Panc1 (cell line): ENCODE results near the gene ELMO1. TPM values are rescaled to one million over a fixed set of nuclear protein-coding genes. Genes with fewer than 3 reads are reported as not detected.

ENCODE experiments used
- ATAC-seq: fragments of 200-7000 bp; cut with Tn5 transposase; 2 replicates; pipeline ENCODE4 v1.9.1; 2020; ENCODE audit warnings: mild to moderate bottlenecking, moderate library complexity
- BruUV-seq: library from RNA; stranded (reverse); fragments of 400-500 nt; replicated peaks from 2 replicates; lab custom pipeline; 2021; lab: Mats Ljungman, UMichigan
- CTCF ChIA-PET: fragments of 300-600 bp; sonication (Branson Sonifier 250); formaldehyde crosslinking; loops from one replicate; lab custom pipeline; 2022; ENCODE audit warnings: antibody characterized with exemption; lab: Charles Lee
- POLR2A ChIA-PET: fragments of 300-600 bp; sonication (Branson Sonifier 250); formaldehyde crosslinking; loops from one replicate; lab custom pipeline; 2022; ENCODE audit warnings: antibody characterized with exemption; lab: Charles Lee
- DNase-seq: peaks from one replicate; pipeline ENCODE4 v3.0.0-alpha.2; 2010; ENCODE audit warnings: low read depth, low spot score
- H3K27ac ChIP-seq: 2 replicates; pipeline ENCODE4 v1.5.1; 2011; ENCODE audit warnings: mild to moderate bottlenecking, low read length, inconsistent platforms
- H3K27me3 ChIP-seq: fragments of 200-500 bp; sonication (Bioruptor generic); 2 replicates; pipeline ENCODE4 v1.6.0; 2014; ENCODE audit warnings: low read length, inconsistent platforms; ENCODE audit not compliant: control insufficient read depth, insufficient read depth
- H3K36me3 ChIP-seq: fragments of 200-500 bp; sonication (Bioruptor generic); 2 replicates; pipeline ENCODE4 v1.5.1; 2014; ENCODE audit warnings: inconsistent platforms, mild to moderate bottlenecking, low read length, moderate library complexity; ENCODE audit not compliant: control insufficient read depth, insufficient read depth
- H3K4me1 ChIP-seq: 2 replicates; pipeline ENCODE4 v1.5.1; 2011; ENCODE audit warnings: inconsistent platforms, mild to moderate bottlenecking, low read length, moderate library complexity; ENCODE audit not compliant: control insufficient read depth, insufficient read depth
- H3K4me3 ChIP-seq, 2 experiments: 2 replicates each; pipeline ENCODE4 v1.5.1; 2011 to 2012; ENCODE audit warnings: low read depth in 2 of 2, low read length in 2 of 2, mild to moderate bottlenecking in 2 of 2, inconsistent platforms in 1 of 2, moderate library complexity in 1 of 2
- H3K9me3 ChIP-seq: fragments of 200-500 bp; sonication (Bioruptor generic); 2 replicates; pipeline ENCODE4 v1.5.1; 2014; ENCODE audit warnings: low read depth, mild to moderate bottlenecking, inconsistent platforms, low read length, moderate library complexity; ENCODE audit not compliant: control insufficient read depth, insufficient read depth
- POLR2AphosphoS5 ChIP-seq: IDR thresholded peaks from 2 replicates; pipeline ENCODE4 v1.6.1; 2012; ENCODE audit warnings: mild to moderate bottlenecking, low read depth, low read length, moderate library complexity
- SIN3A ChIP-seq: IDR thresholded peaks from 2 replicates; pipeline ENCODE4 v1.6.1; 2012; ENCODE audit warnings: low read depth, mild to moderate bottlenecking, low read length, moderate library complexity, borderline replicate concordance; ENCODE audit not compliant: insufficient read depth
- TCF7L2 ChIP-seq: IDR thresholded peaks from 2 replicates; pipeline ENCODE4 v1.6.1; 2011; ENCODE audit warnings: mild to moderate bottlenecking, low read depth, low read length, inconsistent platforms
- in situ Hi-C: cut with HindIII; loops from 2 replicates; pipeline ENCODE4 v1.10.0; 2016; ENCODE audit warnings: low sequenced_read_pairs, low pct_unique_long_range_greater_than_20kb
- intact Hi-C: fragments of 100-400 bp; cut with micrococcal nuclease; formaldehyde crosslinking; loops from one replicate; pipeline ENCODE4 v1.10.0; 2022; ENCODE audit not compliant: unreplicated experiment
- total RNA-seq: library from RNA; stranded (reverse); gene quantifications from one replicate; pipeline ENCODE4 v1.2.1, GENCODE V29; 2021; ENCODE audit not compliant: unreplicated experiment
- TF ChIP-seq, protein P1 (sequence below): fragments of 450-650 bp; IDR thresholded peaks from 2 replicates; pipeline ENCODE4 v1.5.1; 2017; ENCODE audit warnings: mild to moderate bottlenecking
- TF ChIP-seq, protein P2 (sequence below), 2 experiments: IDR thresholded peaks; 2 replicates each; pipeline ENCODE4 v1.6.1; 2011 to 2012; ENCODE audit warnings: low read depth in 2 of 2, control low read depth in 1 of 2, low read length in 1 of 2, mild to moderate bottlenecking in 1 of 2, moderate library complexity in 1 of 2; ENCODE audit not compliant: insufficient read depth in 1 of 2

ELMO1 gene
- total RNA-seq, 1 experiment from 2014 or later = 0.80 TPM

DNA sequence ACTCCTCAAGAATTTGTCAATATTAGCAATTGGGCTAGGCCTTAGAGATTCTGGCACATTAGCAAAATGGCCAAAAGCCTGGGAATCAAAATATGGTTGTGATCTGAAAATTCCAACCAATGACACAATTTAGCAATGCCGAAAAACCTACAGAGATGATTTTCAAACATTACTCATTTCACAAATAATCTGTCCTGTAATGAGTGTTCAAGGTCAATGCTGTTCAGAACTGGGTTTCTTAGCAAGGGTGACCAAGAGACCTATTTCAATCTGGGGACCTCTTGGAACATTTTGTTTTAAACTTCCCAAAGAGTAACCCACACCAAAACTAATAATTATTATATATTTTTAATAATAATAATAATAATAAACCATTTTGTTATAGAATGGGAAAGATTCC, 24.1 kb downstream of the ELMO1 start:
- POLR2A ChIA-PET = no interaction called here
- H3K4me3 ChIP-seq = no peak overlapping the region
- H3K9me3 ChIP-seq = no peaks in the 10 kb centered on the region
- BruUV-seq = no TSS peak
- intact Hi-C loops (no loop called here), in situ Hi-C loops (no loop called here)
- H3K4me1 ChIP-seq = no peaks in the 10 kb centered on the region
- H3K36me3 ChIP-seq = no peaks in the 10 kb centered on the region
- DNase-seq (no peak), ATAC-seq (no peak)
- H3K27ac ChIP-seq = no peak overlapping the region
- CTCF ChIA-PET = no interaction called here
- TF ChIP-seq POLR2AphosphoS5 (no peak), SIN3A (no peak), TCF7L2 (no peak)
- TF ChIP-seq, protein P1, sequence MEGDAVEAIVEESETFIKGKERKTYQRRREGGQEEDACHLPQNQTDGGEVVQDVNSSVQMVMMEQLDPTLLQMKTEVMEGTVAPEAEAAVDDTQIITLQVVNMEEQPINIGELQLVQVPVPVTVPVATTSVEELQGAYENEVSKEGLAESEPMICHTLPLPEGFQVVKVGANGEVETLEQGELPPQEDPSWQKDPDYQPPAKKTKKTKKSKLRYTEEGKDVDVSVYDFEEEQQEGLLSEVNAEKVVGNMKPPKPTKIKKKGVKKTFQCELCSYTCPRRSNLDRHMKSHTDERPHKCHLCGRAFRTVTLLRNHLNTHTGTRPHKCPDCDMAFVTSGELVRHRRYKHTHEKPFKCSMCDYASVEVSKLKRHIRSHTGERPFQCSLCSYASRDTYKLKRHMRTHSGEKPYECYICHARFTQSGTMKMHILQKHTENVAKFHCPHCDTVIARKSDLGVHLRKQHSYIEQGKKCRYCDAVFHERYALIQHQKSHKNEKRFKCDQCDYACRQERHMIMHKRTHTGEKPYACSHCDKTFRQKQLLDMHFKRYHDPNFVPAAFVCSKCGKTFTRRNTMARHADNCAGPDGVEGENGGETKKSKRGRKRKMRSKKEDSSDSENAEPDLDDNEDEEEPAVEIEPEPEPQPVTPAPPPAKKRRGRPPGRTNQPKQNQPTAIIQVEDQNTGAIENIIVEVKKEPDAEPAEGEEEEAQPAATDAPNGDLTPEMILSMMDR = no peak
- TF ChIP-seq, protein P2, sequence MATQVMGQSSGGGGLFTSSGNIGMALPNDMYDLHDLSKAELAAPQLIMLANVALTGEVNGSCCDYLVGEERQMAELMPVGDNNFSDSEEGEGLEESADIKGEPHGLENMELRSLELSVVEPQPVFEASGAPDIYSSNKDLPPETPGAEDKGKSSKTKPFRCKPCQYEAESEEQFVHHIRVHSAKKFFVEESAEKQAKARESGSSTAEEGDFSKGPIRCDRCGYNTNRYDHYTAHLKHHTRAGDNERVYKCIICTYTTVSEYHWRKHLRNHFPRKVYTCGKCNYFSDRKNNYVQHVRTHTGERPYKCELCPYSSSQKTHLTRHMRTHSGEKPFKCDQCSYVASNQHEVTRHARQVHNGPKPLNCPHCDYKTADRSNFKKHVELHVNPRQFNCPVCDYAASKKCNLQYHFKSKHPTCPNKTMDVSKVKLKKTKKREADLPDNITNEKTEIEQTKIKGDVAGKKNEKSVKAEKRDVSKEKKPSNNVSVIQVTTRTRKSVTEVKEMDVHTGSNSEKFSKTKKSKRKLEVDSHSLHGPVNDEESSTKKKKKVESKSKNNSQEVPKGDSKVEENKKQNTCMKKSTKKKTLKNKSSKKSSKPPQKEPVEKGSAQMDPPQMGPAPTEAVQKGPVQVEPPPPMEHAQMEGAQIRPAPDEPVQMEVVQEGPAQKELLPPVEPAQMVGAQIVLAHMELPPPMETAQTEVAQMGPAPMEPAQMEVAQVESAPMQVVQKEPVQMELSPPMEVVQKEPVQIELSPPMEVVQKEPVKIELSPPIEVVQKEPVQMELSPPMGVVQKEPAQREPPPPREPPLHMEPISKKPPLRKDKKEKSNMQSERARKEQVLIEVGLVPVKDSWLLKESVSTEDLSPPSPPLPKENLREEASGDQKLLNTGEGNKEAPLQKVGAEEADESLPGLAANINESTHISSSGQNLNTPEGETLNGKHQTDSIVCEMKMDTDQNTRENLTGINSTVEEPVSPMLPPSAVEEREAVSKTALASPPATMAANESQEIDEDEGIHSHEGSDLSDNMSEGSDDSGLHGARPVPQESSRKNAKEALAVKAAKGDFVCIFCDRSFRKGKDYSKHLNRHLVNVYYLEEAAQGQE (IDR thresholded peaks at IDR 0.05; ENCODE audit: insufficient read depth in 1 of 2, low read depth in 2 of 2, low read length in 1 of 2) = no peak
- peaks cover 11% of the 10 kb centered on the region for H3K27me3 ChIP-seq

DNA sequence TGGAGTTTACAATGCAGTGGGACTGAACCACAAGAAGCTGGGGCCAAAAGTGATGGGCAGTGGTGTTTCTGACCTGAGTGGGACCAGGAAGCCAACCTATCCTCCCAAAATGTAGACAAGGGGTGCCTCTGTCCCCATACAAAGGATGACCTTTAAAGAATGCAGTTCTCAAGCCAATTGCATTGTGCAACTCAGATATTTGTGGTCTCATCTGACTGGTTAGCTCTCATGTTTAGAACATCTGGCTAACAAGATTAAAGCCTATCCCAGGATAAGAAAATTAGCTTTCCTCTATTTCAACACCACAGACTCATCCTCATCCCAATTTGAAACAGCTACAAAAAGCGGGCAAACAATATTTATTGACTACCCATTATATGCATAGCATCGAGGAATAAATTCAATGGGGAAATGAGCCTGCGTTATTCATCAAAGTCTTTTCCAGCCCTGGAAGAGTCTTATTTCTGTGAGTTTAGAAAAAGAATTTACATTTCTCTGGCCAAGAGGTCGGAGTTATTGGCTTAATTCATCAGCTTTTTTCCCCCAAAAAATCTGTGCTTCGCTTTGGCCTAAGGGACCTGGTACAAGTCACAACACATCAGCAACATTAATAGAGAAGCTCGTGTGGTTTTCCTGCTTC, 26.7 kb downstream of the ELMO1 start:
- ChIA-PET CTCF (no interaction called here), POLR2A (no interaction called here)
- H3K9me3 ChIP-seq = no peaks in the 10 kb centered on the region
- DNase-seq (no peak), ATAC-seq (no peak)
- TF ChIP-seq, protein P2 (IDR thresholded peaks at IDR 0.05; ENCODE audit: insufficient read depth in 1 of 2, low read depth in 2 of 2, low read length in 1 of 2) = no peak
- TF ChIP-seq, protein P1 = no peak
- no peak for TF ChIP-seq SIN3A
- TF ChIP-seq TCF7L2 = no peak
- no peak for TF ChIP-seq POLR2AphosphoS5
- H3K27ac ChIP-seq = no peak overlapping the region
- BruUV-seq = no TSS peak
- in situ Hi-C loops (no loop called here), intact Hi-C loops (no loop called here)
- H3K4me1 ChIP-seq = no peaks in the 10 kb centered on the region
- H3K4me3 ChIP-seq = no peak overlapping the region
- no peaks in the 10 kb centered on the region for H3K36me3 ChIP-seq
- H3K27me3 ChIP-seq = peaks cover 11% of the 10 kb centered on the region
